PFSK-1 (cell line): ENCODE data around the gene DIO1.

Experiments used
- FOXP2 ChIP-seq: optimal IDR thresholded peaks from 2 replicates; pipeline ENCODE3; 2011; ENCODE audit warnings: borderline replicate concordance, control low read depth, inconsistent platforms; ENCODE audit not compliant: insufficient read depth; ENCODE audit errors: extremely low read length, extremely low read depth
- POLR2AphosphoS5 ChIP-seq: IDR thresholded peaks from 2 replicates; pipeline ENCODE4 v1.6.1; 2012; ENCODE audit warnings: low read depth, mild to moderate bottlenecking, control low read depth, low read length, moderate library complexity
- REST ChIP-seq, 2 experiments: IDR thresholded peaks; 2 replicates each; pipeline versions ENCODE4 v1.6.1 to v1.8.0; 2011 to 2012; ENCODE audit warnings: low read depth in 2 of 2, low read length in 2 of 2, control low read depth in 1 of 2, inconsistent platforms in 1 of 2, mild to moderate bottlenecking in 1 of 2, moderate library complexity in 1 of 2; ENCODE audit not compliant: insufficient read depth in 1 of 2
- SIN3A ChIP-seq: IDR thresholded peaks from 2 replicates; pipeline ENCODE4 v1.6.1; 2012; ENCODE audit warnings: mild to moderate bottlenecking, low read length, moderate library complexity, borderline replicate concordance; ENCODE audit not compliant: insufficient read depth
- TAF1 ChIP-seq: IDR thresholded peaks from 2 replicates; pipeline ENCODE4 v1.6.1; 2012; ENCODE audit warnings: low read length, control low read depth, borderline replicate concordance; ENCODE audit not compliant: insufficient read depth

DIO1 gene

GRCh38 chr1:53862507-53862906, 31.5 kb upstream of the DIO1 start:
- TF ChIP-seq FOXP2 (no peak), REST (IDR thresholded peaks at IDR 0.05; ENCODE audit: insufficient read depth in 1 of 2, low read depth in 2 of 2, low read length in 2 of 2) (no peak), TAF1 (no peak)

GRCh38 chr1:53868565-53868964, 25.4 kb upstream of the DIO1 start:
- TF ChIP-seq FOXP2 (no peak), SIN3A (no peak)

- TF ChIP-seq SIN3A (no peak), POLR2AphosphoS5 (no peak)
These were observed 24.4 kb upstream of the DIO1 start for GRCh38 chr1:53869454-53870117.

GRCh38 chr1:53871221-53871620, 22.8 kb upstream of the DIO1 start:
- TF ChIP-seq SIN3A (no peak), POLR2AphosphoS5 (no peak), TAF1 (no peak), FOXP2 (no peak), REST (IDR thresholded peaks at IDR 0.05; ENCODE audit: insufficient read depth in 1 of 2, low read depth in 2 of 2, low read length in 2 of 2) (no peak)

- TF ChIP-seq TAF1 = no peak
- TF ChIP-seq SIN3A = no peak
- no peak for TF ChIP-seq POLR2AphosphoS5
- TF ChIP-seq REST (IDR thresholded peaks at IDR 0.05; ENCODE audit: insufficient read depth in 1 of 2, low read depth in 2 of 2, low read length in 2 of 2) = no peak
- no peak for TF ChIP-seq FOXP2
These were observed 22.1 kb upstream of the DIO1 start for GRCh38 chr1:53871773-53872484.

- no peak for TF ChIP-seq TAF1
- TF ChIP-seq FOXP2 = no peak
- no peak for TF ChIP-seq POLR2AphosphoS5
- no peak for TF ChIP-seq SIN3A
- TF ChIP-seq REST (IDR thresholded peaks at IDR 0.05; ENCODE audit: insufficient read depth in 1 of 2, low read depth in 2 of 2, low read length in 2 of 2) = no peak
These were observed 15.4 kb upstream of the DIO1 start for GRCh38 chr1:53878492-53879105.
